ENCODE measurements around the gene APOBEC4. TPM values are rescaled to one million over a fixed set of nuclear protein-coding genes. Genes with fewer than 3 reads are reported as not detected.

The APOBEC4 gene, protein sequence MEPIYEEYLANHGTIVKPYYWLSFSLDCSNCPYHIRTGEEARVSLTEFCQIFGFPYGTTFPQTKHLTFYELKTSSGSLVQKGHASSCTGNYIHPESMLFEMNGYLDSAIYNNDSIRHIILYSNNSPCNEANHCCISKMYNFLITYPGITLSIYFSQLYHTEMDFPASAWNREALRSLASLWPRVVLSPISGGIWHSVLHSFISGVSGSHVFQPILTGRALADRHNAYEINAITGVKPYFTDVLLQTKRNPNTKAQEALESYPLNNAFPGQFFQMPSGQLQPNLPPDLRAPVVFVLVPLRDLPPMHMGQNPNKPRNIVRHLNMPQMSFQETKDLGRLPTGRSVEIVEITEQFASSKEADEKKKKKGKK
- total RNA-seq, result not detected
- not detected for polyA plus RNA-seq

DNA sequence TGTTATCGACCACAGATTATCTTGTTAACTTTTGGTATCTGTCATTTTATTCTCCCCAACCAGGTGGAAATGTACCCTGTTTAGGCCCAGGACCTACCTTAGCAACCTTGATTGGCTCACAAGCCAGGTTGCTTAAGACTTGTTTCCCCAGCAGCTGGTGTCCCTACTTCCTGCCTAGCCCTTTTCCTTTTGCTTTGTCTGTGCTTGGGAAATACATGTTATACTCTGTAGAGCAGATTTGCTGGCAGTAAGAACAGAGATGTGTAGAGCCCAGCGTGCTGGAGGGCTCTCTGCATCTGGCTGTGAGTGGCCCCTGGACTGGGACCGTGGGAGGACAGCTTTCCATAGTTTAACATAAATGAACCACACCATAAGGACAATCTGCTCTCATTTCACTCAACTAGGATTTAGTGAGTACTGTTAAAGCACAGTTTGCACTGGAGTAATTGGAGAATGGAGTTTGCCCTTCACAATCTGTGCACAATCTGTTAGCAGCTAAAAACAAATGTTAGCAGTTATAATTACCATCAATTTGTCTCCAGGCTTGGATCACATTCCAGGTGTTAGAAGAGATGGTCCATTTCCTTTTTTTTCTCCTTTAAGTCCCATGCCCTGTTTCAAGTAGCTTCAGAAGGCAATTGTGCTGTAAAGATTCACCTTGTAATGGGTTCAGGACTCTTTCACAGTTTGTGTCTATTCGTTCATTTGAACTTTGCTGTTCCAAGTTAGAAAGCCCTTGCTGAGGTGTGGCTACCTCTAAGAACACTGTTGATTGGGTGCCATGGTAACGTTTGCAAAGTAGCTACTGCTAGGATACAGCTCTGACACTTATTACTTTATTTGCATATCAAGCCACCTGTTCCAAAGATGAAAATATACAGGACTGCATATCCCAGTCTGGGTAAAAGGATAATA, at the start of gene APOBEC4:
APOBEC4 (minus strand) TSS at position 770 of the 915 bp plus-strand sequence. CDS start 4,535 bp downstream, outside the sequence.
- TF ChIP-seq, protein P1, sequence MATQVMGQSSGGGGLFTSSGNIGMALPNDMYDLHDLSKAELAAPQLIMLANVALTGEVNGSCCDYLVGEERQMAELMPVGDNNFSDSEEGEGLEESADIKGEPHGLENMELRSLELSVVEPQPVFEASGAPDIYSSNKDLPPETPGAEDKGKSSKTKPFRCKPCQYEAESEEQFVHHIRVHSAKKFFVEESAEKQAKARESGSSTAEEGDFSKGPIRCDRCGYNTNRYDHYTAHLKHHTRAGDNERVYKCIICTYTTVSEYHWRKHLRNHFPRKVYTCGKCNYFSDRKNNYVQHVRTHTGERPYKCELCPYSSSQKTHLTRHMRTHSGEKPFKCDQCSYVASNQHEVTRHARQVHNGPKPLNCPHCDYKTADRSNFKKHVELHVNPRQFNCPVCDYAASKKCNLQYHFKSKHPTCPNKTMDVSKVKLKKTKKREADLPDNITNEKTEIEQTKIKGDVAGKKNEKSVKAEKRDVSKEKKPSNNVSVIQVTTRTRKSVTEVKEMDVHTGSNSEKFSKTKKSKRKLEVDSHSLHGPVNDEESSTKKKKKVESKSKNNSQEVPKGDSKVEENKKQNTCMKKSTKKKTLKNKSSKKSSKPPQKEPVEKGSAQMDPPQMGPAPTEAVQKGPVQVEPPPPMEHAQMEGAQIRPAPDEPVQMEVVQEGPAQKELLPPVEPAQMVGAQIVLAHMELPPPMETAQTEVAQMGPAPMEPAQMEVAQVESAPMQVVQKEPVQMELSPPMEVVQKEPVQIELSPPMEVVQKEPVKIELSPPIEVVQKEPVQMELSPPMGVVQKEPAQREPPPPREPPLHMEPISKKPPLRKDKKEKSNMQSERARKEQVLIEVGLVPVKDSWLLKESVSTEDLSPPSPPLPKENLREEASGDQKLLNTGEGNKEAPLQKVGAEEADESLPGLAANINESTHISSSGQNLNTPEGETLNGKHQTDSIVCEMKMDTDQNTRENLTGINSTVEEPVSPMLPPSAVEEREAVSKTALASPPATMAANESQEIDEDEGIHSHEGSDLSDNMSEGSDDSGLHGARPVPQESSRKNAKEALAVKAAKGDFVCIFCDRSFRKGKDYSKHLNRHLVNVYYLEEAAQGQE (IDR thresholded peaks at IDR 0.05), result no peak
- TF ChIP-seq NR2F2 (IDR thresholded peaks at IDR 0.05) (no peak), HNF4A (conservative IDR thresholded peaks at IDR 0.05) (no peak), RAD21 (IDR thresholded peaks at IDR 0.05) (no peak), HNF4G (IDR thresholded peaks at IDR 0.05) (no peak), GABPA (IDR thresholded peaks at IDR 0.05 in 1 of 2, conservative IDR thresholded peaks at IDR 0.05 in 1 of 2) (no peak), YY1 (IDR thresholded peaks at IDR 0.05) (no peak)
- TF ChIP-seq, protein P2, sequence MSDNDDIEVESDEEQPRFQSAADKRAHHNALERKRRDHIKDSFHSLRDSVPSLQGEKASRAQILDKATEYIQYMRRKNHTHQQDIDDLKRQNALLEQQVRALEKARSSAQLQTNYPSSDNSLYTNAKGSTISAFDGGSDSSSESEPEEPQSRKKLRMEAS (IDR thresholded peaks at IDR 0.05), result no peak
- Histone ChIP-seq H3K36me3 (ENCODE audit: control insufficient read depth in 4 of 4, insufficient read depth in 3 of 4, low read depth in 1 of 4, low read length in 3 of 4) (no peaks in the 10 kb centered on the region), H3K27me3 (ENCODE audit: control insufficient read depth in 4 of 4, insufficient read depth in 4 of 4, low read length in 3 of 4) (no peaks in the 10 kb centered on the region), H3K4me1 (ENCODE audit: control insufficient read depth in 4 of 4, insufficient read depth in 4 of 4, low read length in 3 of 4) (peaks cover 0 to 5% (median under 1%) of the 10 kb centered on the region in 4 donors), H3K9ac (ENCODE audit: low read depth in 1 of 2, low read length in 2 of 2) (peak within 1 kb of the TSS in 1 of 2 donors; percentile 7), H3K27ac (ENCODE audit: low read depth in 1 of 2, low read length in 2 of 2) (no peak within 1 kb of the TSS), H3K4me3 (ENCODE audit: low read depth in 1 of 3, low read length in 3 of 3) (no peak within 1 kb of the TSS), H3K9me3 (ENCODE audit: control insufficient read depth in 4 of 4, low read length in 3 of 4) (no peaks in the 10 kb centered on the region)
- DNase-seq (ENCODE audit: low spot score), result no peak
- 52% methylated on average over 5 of the region's 5 CpGs for WGBS

DNA sequence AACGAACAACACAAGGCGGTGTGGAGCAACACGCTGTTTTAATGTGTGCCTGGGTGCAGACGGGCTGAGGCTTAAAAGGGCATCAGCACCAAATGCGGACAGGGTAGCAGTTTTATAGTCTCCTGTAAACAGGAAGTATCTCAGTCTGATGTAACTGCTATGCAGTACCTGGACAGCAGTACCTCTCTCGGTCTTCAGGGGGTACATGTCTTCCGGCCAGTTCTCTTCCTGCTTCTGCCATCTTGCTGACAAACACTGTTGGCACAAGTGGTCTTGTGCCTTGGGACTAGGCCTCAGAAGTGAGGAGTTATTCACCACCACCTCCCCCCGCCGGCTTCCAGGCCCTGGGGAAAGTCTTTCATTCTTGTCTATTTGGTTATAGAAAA, 49.7 kb upstream of the APOBEC4 start:
- H3K36me3 ChIP-seq (ENCODE audit: control insufficient read depth in 4 of 4, insufficient read depth in 3 of 4, low read depth in 1 of 4, low read length in 3 of 4), result no peaks in the 10 kb centered on the region
- H3K4me3 ChIP-seq (ENCODE audit: low read depth in 1 of 3, low read length in 3 of 3), result no peak overlapping the region
- H3K9ac ChIP-seq (ENCODE audit: low read depth in 1 of 2, low read length in 2 of 2), result no peak overlapping the region
- H3K27ac ChIP-seq (ENCODE audit: low read depth in 1 of 2, low read length in 2 of 2), result no peak overlapping the region
- WGBS, result 98% methylated on average over 9 of the region's 9 CpGs
- peaks cover 0 to 16% (median 11%) of the 10 kb centered on the region in 4 donors for H3K4me1 ChIP-seq (ENCODE audit: control insufficient read depth in 4 of 4, insufficient read depth in 4 of 4, low read length in 3 of 4)
- no peak for DNase-seq (ENCODE audit: low spot score)
- H3K27me3 ChIP-seq (ENCODE audit: control insufficient read depth in 4 of 4, insufficient read depth in 4 of 4, low read length in 3 of 4), result no peaks in the 10 kb centered on the region
- no peaks in the 10 kb centered on the region for H3K9me3 ChIP-seq (ENCODE audit: control insufficient read depth in 4 of 4, low read length in 3 of 4)
- TF ChIP-seq NR2F2 (IDR thresholded peaks at IDR 0.05) (no peak), RAD21 (IDR thresholded peaks at IDR 0.05) (no peak), RXRA (IDR thresholded peaks at IDR 0.05) (no peak), EGR1 (IDR thresholded peaks at IDR 0.05; ENCODE audit: low read depth in 2 of 2) (no peak), JUND (IDR thresholded peaks at IDR 0.05) (no peak), HNF4G (IDR thresholded peaks at IDR 0.05) (no peak)
- TF ChIP-seq, protein P3, sequence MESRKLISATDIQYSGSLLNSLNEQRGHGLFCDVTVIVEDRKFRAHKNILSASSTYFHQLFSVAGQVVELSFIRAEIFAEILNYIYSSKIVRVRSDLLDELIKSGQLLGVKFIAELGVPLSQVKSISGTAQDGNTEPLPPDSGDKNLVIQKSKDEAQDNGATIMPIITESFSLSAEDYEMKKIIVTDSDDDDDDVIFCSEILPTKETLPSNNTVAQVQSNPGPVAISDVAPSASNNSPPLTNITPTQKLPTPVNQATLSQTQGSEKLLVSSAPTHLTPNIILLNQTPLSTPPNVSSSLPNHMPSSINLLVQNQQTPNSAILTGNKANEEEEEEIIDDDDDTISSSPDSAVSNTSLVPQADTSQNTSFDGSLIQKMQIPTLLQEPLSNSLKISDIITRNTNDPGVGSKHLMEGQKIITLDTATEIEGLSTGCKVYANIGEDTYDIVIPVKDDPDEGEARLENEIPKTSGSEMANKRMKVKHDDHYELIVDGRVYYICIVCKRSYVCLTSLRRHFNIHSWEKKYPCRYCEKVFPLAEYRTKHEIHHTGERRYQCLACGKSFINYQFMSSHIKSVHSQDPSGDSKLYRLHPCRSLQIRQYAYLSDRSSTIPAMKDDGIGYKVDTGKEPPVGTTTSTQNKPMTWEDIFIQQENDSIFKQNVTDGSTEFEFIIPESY (IDR thresholded peaks at IDR 0.05), result no peak
- TF ChIP-seq, protein P4, sequence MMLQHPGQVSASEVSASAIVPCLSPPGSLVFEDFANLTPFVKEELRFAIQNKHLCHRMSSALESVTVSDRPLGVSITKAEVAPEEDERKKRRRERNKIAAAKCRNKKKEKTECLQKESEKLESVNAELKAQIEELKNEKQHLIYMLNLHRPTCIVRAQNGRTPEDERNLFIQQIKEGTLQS (IDR thresholded peaks at IDR 0.05), result no peak
